NCI-H524 (cell line): ENCODE results near the gene ZNF468.
"Not testable (repeated sequence)": the region's sequence is repeated elsewhere in the genome, so short reads cannot be mapped to it uniquely, and the experiment has no call there.

Experiments
- DNase-seq, 2 experiments: peaks; one replicate each; lab custom pipeline; 2025; lab: John Stamatoyannopoulos, UW

ZNF468 gene

DNA sequence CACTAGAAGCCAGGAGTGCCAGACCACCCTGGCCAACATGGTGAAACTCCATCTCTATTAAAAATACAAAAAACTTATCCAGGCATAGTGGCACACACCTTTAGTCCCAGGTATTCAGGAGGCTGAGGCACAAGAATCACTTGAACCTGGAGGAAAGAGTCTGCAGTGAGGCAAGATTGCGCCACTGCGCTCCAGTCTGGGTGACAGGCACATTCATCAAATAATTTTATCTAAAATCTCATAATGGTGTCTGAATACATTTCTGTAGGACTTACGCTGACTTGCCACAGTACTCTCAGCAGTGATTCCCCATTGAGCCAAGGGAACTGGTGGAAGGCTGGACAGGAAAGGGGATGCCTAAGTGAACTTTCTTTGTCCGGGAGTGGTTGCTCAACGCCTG, 31.7 kb downstream of the ZNF468 start:
- DNase-seq, result no peak

DNA sequence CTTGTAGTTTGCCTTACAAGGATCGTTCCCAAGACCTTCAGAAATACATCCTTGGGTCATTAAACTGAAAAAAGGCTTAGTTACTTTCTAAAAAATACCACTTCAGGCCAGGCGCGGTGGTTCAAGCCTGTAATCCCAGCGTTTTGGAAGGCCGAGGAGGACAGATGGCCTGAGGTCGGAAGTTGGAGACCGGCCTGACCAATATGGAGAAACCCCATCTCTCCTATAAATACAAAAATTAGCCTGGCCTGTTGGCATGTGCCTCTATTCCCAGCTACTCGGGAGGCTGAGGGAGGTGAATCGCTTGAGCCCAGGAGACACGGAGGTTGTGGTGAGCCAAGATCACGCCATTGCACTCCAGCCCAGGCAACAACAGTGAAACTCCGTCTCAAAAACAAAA, 33.7 kb downstream of the ZNF468 start:
- DNase-seq, result no peak

DNA sequence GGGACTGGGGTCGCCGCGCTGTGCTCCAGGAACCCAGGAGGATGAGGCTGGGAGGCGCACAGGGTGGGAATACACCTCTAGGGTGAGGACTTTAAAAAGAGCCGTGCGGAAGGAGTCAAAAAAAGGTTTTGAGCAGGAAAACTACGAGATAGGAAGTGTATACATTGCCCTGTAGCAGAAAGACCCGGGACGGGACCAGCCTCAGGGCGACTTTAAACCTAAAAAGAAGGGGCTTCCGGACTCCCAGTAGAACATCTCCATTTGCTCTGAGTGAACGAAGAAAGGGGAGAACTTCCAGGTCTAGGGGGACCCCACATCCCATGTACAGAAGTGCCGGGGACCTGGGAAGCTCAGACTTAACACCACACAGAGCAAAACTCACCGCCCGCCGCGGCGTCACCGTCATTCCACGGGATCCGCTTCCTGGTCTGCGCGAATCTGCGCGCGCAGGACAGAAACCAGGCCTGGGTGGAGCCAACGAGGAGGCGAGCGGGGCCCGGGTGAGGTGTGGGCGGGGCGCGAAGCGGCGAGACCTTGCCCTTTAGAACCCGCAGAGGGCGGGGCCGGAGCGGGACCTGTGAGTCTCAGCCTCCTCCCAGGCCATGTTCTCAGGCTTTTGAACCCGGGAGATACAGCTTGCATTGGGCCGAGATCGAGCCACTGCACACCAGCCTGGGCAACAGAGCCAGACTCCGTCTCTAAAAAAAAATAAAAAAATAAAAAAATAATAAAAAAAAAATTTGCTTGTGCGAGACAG, 36.0 kb downstream of the ZNF468 start, which contains the start of gene ZNF28:
Gene ZNF28 (minus strand): TSS at position 430 of the 757 bp plus-strand sequence. CDS start 3,675 bp downstream, outside the sequence.
- DNase-seq, result peak in 1 of 2 experiments; percentile 34

DNA sequence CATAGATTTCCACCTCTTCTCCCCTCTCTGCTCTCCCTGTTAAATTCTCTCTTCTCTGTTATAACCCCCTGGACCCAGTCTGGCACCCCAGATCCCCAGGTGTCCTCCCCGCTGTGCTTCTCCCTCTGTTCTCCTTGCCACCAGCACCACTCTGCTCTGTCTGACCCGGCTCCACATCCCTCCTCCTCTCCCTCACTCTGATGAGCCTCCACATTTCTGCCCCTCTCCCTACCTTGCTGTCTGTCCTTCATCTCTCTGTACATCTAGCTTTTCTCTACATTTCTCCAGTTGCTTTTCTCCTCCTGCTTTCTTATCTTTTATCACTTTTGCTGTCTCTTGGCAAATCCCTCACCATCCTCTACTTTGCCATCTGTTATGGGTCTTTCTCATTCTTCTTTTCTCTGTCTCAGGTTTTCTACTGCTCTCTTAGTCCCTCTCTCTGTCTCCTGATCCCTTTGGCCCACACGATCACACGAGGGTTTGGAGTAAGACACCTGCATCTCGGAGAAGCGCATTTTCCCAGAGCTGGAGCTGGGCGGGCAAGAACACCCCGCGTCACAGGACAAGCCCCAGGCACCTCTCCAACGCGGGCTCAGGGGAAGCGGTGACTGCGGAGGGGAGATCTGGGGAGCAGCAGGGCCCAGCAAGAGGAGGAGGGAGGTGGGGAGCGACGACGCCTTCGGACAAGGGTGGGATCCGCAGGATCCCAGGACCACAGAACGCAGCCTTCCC, 36.8 kb downstream of the ZNF468 start:
- DNase-seq, result peak in 1 of 2 experiments; percentile 8

DNA sequence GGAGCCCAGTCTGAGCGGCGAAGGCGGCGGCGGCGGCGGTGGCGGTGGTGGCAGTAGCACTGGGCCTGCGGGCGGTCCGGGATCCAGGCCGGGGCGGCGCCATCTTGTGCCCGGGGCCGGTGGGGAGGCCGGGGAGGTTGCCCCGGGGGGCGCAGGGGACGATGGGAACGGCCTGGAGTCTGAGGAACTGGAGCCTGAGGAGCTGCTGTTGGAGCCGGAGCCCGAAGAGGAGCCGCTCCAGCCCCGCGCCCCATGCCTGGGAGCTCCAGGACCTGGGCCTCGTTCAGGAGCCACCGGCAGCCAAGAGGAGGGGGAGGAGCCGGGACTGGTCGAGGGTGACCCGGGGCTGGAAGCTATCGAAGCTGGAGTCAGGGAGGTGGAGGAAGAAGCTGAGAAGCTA, 47.6 kb downstream of the ZNF468 start:
- DNase-seq, result no peak

DNA sequence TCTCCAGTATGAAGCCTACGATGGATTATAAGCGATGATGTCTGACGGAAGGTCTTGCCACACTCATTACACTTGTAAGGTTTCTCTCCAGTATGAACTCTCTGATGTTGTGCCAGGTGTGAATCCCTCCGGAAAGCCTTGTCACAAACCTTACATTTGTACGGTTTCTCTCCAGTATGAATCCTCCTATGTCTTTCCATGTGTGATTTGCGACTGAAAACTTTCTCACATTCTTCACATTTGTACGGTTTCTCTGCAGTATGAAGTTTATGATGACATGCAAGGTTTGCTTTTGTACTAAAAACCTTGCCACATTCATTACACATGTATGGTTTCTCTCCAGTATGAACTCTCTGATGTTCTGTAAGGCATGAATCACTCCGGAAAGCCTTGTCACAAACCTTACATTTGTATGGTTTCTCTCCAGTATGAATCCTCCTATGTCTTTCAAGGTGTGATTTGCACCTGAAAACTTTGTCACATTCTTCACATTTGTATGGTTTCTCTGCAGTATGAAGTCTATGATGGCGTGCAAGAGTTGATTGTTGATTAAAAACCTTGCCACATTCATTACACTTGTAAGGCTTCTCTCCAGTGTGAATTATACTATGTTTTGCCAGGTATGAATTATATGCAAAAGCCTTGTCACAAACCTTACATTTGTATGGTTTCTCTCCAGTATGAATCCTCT, 57.3 kb downstream of the ZNF468 start:
- DNase-seq, result not testable (repeated sequence)

DNA sequence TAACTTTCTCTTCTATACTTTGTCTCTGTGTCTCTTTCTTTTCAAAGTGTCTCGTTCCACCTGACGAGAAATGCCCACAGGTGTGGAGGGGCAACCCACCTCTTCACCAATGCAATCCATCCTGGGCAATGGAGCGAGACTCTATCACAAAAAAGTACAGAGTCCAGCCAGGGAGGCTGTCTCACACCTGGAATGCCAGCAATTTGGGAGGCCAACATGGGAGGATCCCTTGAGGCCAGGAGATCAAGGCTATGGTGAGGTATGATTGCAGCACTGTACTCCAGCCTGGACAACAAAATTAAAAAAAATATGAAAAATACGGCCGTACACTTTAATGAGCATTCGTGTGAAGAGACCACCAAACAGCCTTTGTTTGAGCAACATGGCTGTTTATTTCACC, 68.0 kb downstream of the ZNF468 start:
- no peak for DNase-seq
